Activated T-helper 1 cell treated with anti-CD3 and anti-CD28 coated beads, Interleukin-2, amount 50 U/mL, for 16 hours (primary cell): ENCODE data around the gene SEZ6.
"Not testable (repeated sequence)": the region's sequence is repeated elsewhere in the genome, so short reads cannot be mapped to it uniquely, and the experiment has no call there.

ENCODE experiments used
- DNase-seq, 2 donors: peaks; one replicate each; pipeline ENCODE4 v3.0.0-alpha.2; 2020; ENCODE audit warnings: low read depth in 1 of 2, low spot score in 1 of 2

Gene SEZ6

GRCh38 chr17:28940142-28940541 lies 65.7 kb downstream of the SEZ6 start:
- DNase-seq, result no peak

- no peak for DNase-seq
Observed at GRCh38 chr17:28938552-28938951, 67.3 kb downstream of the SEZ6 start.

GRCh38 chr17:28937044-28937729 lies 68.6 kb downstream of the SEZ6 start:
- no peak for DNase-seq

- no peak for DNase-seq
Observed at GRCh38 chr17:28935744-28936460, 69.9 kb downstream of the SEZ6 start.

GRCh38 chr17:28934508-28934907 lies 71.3 kb downstream of the SEZ6 start:
- not testable (repeated sequence) for DNase-seq

GRCh38 chr17:28929787-28930186 lies 76.0 kb downstream of the SEZ6 start:
- no peak for DNase-seq

- no peak for DNase-seq
Observed at GRCh38 chr17:28928061-28928460, 77.8 kb downstream of the SEZ6 start.

GRCh38 chr17:28926786-28927185 lies 79.0 kb downstream of the SEZ6 start:
- DNase-seq, result no peak

GRCh38 chr17:28926366-28926765 lies 79.5 kb downstream of the SEZ6 start:
- no peak for DNase-seq

- peak in 1 of 2 donors; percentile 20 for DNase-seq
Observed at GRCh38 chr17:28925912-28926365, 79.9 kb downstream of the SEZ6 start.

GRCh38 chr17:28920201-28920600 lies 85.6 kb downstream of the SEZ6 start:
- no peak for DNase-seq

- DNase-seq, result no peak
Observed at GRCh38 chr17:28918295-28918694, 87.5 kb downstream of the SEZ6 start.

- no peak for DNase-seq
Observed at GRCh38 chr17:28917465-28917864, 88.4 kb downstream of the SEZ6 start.

- DNase-seq, result no peak
Observed at GRCh38 chr17:28917029-28917428, 88.8 kb downstream of the SEZ6 start.

- DNase-seq, result no peak
Observed at GRCh38 chr17:28916302-28916934, 89.4 kb downstream of the SEZ6 start.

- DNase-seq, result no peak
Observed at GRCh38 chr17:28912938-28913333, 92.9 kb downstream of the SEZ6 start.

- no peak for DNase-seq
Observed at GRCh38 chr17:28912281-28912937, 93.4 kb downstream of the SEZ6 start.

- DNase-seq, result no peak
Observed at GRCh38 chr17:28911411-28912045, 94.3 kb downstream of the SEZ6 start.

- DNase-seq, result no peak
Observed at GRCh38 chr17:28910534-28910933, 95.3 kb downstream of the SEZ6 start.

- no peak for DNase-seq
Observed at GRCh38 chr17:28908640-28909167, 97.1 kb downstream of the SEZ6 start.
